ENCODE data around the gene IPO8.
"Not testable (repeated sequence)": the region's sequence is repeated elsewhere in the genome, so short reads cannot be mapped to it uniquely, and the experiment has no call there.

The IPO8 gene

DNA sequence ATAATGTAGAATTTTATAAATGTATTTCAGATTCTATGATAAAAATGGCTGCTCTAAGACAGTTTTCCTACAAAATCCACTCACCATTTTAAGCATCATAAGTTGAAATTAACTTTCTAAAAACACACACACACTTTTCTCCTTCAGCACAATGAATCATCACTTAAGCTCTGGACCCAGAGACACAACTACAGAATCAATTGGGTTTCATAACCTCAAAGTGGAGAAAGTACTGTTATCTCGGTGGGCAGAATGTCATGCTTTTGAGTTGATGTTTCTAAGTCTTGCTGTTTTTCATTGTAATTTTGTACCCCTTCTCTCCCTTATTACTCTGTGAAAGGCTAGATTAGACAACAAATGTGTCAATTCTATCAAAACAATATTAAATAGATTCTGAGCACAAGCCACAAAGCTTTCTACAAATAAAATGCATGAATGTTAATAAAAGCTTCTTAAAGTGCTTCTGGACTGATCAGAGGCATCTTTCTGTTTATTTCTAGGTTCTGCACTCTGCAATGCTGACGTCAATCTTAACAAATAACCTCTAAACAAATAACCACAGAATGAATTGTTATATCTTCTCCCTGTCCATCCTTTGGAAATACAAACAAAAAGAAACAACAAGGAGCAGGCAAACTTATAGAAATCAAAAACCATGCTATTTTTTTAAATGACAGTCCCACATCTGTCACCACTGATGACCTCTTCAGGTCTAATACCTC is 8.2 kb downstream of the IPO8 start:
- DNase-seq (ENCODE audit: low read depth): no peak

DNA sequence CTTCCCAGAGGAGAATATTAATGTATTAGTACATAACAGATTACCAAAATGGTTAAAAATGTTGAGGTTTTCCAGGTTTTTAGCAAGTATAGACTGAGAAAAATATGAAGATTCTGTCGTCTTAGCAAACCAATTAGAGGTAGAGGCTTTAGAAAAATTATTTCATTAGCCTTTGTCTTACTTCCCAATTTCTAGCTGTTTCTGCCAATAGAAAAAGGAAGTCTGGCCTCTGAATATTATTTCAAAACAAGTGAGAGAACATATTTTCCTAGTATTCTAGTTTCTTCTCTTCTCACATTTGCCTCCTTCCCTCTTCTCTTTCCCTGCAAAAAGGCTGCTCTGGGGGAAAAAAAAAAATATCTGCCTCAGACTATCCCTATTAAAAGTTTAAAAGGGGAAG is 16.4 kb downstream of the IPO8 start:
- no peak for DNase-seq (ENCODE audit: low read depth)

DNA sequence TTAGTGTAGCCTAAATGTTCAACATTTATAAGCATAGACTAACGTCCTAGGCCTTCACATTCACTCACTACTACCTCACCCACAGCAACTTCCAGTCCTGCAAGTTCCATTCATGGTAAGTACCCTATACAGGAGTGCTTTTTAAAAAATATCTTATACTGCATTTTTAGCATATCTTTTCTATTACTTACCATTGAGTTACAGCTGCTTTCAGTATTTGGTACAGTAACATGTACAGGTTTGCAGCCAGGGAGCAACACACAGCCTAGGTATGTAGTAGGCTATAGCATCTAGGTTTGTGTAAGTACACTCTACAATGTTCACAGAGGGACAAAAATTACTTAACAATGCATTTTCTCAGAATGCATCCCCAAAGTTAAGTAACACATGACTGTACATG is 17.4 kb downstream of the IPO8 start:
- DNase-seq (ENCODE audit: low read depth): no peak

DNA sequence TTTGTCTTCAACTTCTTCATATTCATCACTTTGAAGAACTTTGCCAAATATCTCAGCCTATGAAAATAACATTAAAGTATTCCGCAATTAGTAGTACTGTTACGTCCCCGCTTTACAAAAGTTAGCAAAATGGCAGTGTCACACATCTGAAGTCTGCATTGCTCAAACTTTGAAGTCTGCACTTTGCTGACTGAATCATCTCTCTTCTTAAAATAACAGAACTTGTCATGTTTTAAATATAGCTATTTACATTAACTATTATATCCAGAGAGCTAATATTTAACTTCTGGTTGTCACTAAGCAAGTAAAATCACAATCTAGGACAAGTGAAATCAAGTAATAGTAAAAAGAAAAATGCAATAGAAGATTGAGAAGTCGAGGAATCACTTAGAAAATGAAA is 34.5 kb downstream of the IPO8 start:
- DNase-seq (ENCODE audit: low read depth): no peak

DNA sequence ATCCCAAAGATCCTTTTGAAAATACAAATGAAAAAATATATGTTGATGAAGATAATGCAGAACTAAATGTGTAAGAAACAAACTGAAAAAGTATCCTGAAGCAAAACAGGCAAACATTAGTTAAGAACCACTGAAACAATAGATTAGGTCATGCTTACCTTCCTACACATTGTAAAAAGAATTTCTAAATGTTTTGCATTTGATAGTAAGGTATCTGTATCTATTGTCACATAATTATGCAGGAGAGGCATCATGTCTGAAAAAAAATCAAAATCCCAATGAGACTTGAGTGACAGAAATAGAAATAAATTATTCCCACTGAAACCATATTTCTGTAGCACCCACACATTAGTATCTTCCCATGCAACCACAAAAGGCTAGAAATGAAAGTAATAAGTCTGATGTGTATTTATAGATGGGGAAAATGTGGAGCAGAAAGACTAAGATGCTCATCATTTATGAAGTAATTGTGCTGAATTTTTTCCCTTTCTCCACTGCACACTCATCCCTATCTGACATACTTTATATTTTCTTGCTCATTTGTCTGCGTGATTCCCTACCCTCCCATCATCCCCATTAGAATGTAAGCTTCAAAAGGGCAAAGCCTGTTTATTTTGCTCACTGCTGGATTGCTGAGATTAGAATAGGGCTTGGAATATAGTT is 43.5 kb downstream of the IPO8 start:
- DNase-seq (ENCODE audit: low read depth): no peak

DNA sequence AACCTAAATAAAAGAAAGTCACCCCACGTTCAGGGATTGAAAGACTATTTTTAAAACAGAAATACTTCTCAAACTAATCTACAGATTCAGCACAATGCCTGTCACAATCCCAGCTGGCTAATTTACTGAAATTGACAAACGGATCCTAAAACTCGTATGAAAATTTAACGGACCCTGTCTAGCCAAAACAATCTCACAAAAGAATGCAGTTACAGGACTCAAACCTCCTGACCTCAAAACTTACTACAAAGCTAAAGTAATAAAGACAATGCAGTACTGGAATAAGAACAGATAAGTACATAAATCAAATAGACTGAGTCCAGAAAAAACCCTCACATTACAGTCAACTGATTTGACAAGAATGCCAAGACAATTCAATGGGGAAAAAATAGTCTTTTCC is 48.8 kb downstream of the IPO8 start:
- DNase-seq (ENCODE audit: low read depth): no peak

DNA sequence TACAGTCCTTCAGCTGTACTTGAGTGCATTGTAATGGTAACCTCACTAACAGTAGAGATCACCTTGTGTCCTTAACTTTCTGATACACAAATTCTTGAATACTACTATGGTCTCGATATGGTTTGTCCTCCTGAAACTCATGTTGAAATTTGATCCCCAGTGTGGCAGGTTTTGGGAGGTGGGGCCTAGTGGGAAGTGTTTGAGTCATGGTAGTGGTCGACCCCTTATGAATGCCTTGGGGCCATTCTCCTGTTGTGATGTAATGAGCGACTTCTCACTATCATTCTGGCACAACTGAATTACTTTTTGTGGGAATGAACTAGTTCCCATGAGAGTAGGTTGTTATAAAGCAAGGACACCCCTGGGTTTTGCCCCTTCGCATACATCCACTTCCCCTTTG is 52.3 kb downstream of the IPO8 start:
- DNase-seq (ENCODE audit: low read depth): no peak

DNA sequence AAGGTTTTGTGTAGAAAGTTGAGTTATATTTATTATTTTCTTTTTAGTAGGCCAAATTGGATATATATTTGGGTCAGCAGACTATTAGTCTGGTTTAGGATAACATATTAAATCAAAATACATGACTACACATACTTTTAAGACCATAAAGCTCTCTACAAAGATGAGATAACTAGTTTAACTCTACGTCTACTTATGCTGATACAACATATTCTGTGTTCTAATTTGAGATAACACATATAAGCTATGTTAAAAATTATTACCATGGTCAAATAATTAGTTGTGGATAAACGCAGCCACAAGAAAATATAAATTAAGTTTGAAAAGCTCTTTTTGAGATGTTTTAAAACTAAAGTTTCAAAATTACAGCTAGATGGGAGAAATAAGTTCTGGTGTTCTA is 55.3 kb downstream of the IPO8 start:
- no peak for DNase-seq (ENCODE audit: low read depth)

DNA sequence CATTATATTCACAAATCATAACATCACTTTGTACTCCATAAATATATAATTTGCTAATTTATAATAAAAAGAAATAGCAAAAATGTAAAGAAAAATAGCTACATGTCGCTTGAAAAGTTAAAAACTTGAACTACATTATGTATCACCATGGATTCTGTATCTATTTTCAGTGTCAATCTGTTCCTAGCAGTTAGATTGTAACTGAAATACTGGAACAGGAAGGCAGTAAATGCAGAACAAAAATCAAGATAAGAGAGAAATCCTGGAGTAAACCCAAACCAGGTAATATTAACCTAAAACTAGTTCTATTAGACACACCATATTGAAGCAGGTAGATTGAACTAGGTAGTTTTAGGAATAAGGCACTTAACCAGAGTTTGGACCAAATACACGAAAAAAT is 60.3 kb downstream of the IPO8 start:
- no peak for DNase-seq (ENCODE audit: low read depth)

DNA sequence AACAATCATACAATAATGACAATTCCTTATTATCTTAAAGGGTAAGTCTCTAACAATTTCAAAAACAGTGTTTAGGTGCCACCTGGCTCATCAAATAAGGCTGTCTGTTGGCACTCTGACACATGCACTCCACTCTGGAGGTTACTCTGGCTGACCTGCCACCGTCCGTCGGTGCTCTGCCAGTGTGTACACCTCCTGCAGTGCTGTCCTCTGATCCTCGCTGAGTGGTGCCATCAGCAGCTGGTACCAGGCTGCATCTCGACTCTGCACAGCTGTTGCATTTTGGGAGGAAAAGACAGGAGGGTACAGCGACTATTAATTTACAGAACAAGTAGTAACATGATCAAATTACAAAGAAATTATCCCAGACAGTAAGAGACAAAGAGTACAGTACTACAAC is 63.9 kb downstream of the IPO8 start:
- no peak for DNase-seq (ENCODE audit: low read depth)

DNA sequence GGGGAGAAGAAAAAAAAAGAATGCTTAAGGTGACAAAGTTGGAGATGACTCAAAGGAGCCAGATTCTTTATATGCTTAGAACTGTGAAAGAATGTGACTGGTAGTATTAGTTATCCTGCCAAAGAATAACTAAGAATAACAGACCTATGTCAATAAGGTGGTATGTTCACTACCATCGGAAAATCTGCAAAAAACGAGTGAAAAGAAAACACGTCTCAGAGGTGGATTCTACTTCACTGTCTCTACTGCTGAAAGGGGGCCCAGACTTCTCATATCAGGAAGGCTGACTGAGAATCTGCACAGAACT is 64.7 kb downstream of the IPO8 start:
- no peak for DNase-seq (ENCODE audit: low read depth)

DNA sequence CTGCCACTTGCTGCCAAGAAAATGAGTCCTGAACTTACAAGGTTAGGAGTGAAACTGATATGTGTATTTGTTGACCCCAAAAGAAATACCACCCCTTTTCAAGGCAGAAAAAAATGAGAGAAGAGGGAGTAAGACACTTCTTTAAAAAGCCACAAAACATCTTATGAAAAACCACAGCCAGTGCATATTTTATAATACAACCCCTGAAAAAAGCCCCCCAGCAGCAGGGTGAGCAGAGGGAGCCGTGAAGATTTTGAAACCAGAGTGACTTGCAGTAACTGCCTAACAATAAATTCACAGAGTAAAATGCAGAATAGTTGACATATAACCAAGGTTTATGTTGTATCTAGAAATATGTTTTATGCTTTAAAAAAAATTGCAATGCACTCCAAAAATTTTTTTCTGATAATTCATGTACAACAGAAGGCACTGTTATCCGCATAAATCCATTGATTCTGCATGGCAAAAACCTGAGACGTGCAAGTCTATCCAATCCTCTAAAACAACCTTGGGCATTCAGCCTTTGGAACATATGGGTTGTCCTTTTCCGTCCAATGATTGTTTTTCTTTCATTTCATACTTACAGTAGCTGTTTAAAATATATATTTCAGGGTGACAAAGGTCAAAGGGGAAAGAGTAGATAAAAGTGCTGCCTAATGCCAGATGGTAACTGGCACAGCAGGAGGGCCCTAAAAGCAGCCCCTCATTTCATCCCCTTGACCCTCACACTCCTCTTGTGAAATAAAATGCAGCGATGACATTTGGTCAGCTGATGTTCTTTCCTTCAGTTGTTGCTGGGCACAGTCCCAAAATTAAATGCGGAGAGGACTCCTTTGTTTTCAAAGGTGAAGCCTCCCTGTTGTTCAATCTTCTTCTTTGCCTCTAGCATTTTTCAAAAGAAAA is 65.3 kb downstream of the IPO8 start:
- DNase-seq (ENCODE audit: low read depth): no peak

DNA sequence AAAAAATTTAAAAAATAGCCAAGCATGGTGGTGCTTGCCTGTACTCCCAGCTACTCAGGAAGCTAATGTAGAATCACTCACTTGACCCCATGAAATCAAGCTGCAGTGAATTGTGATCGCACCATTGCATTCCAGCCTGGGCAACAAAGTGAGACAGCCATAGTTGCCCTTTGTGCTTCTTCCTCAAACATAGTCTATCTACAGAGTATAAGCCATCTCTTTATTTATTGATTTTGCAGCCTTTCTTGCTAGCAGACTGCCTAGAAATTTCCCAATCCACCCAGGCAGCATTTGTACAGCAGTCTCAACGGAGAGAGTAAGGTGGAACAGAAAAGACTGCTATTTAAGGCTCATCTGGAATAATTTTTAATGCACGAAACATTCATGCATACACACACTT is 68.8 kb downstream of the IPO8 start:
- no peak for DNase-seq (ENCODE audit: low read depth)

DNA sequence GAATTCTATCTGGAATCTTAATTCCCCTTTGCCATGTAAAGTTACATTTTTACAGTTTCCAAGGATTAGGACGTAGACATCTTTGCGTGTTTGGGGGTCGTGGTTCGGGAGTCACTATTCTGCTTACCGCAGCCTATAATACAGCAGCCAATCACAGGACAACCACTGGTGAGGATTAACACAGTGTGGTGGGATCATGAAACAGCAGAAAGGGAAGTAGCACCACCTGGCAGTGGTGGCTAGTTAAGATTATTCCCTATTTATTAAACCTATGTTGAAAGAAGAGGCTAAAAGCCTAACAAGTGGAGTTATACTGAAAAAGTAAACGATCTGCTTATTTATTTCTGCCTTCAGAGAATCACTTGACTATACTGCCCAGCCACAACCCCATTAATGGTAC is 71.7 kb downstream of the IPO8 start:
- no peak for DNase-seq (ENCODE audit: low read depth)

DNA sequence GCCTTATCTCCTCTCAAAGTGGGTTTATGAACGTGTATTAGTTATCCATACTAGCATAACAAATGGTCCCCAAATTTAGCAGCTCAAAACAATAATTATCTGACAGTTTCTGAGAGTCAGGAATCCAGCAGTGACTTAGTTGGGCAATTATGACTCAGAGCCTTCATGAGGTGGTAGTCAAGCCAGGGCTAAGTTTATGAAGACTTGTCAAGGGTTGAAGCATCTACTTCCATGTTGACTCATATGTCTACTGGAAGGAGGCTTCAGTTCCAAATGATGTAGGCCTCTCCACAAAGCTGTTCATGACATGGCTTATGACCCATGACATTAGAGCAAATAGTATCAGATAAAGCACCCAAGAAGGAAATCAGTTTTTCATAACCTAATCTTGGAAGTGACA is 73.2 kb downstream of the IPO8 start:
- no peak for DNase-seq (ENCODE audit: low read depth)

DNA sequence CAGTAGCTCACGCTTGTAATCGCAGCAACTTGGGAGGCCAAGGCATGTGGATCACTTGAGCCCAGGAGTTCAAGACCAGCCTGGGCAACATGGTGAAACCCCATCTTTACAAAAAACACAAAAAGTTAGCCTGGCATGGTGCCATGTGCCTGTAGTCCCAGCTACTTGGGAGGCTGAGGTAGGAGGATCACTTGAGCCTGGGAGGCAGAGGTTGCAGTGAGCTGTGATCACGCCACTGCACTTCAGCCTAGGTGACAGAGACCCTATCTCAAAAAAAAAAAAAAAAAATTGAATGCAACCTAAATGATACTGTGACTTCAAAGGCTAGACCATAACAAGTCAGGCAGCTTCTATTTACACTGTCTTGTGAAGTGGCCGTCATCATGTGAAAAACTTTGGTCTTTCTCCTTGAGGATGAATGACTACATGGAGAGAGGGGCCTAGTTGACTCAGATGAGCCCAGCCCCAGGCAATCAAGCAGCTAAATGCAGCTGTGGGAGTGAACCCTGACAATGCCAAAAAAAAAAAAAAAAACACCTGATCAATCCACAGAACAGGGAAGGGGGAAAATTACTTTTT is 73.9 kb downstream of the IPO8 start:
- not testable (repeated sequence) for DNase-seq (ENCODE audit: low read depth)

DNA sequence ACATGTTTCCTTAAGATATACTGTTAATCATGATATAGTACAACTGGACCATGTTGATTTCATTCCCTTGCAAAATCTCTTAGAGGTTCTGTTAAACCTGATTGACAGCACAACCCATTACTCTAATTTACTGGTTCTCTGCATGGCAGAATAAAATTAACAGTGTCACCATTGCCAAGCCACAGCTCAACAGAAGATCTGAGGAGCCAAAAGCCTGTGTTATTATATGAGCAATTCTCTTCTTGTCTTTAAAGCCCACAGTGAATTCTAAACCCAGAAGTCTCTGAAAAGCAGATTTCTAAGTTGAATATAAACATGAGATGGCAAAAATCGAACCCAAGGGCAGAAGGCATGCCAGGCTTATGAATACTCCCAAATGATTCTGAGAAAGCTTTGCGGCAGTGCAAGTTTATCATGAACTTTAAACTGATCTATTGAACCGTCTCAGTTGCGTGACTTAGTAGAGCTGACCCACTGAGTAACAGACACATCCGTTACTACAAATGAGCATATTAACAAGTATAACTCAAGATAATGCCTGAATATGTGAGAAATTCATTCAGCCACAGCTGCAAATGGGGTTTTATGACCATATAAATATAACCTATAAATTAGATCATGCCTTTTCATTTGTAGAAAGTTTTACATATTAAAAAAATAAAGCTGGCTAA is 78.2 kb downstream of the IPO8 start:
- DNase-seq (ENCODE audit: low read depth): no peak

DNA sequence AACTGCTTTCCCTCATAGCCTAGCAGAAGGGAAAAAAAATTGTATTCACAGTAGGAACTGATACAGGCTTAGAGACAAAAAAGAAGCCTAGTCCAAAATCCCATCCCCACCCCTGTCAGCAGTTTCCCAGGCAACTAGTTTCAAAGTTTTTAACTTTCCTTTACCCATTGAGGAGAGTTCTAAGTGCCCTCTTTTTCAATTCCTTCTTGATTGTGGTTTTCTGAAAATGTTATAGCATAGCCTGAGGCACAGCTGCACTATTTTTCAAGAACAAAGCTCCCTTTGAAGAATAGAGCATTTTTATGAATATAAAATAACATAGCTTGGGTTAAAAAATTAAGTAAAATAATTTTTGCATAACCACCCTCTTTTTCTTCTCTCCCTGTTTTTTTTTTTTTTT is 81.6 kb downstream of the IPO8 start:
- DNase-seq (ENCODE audit: low read depth): no peak

DNA sequence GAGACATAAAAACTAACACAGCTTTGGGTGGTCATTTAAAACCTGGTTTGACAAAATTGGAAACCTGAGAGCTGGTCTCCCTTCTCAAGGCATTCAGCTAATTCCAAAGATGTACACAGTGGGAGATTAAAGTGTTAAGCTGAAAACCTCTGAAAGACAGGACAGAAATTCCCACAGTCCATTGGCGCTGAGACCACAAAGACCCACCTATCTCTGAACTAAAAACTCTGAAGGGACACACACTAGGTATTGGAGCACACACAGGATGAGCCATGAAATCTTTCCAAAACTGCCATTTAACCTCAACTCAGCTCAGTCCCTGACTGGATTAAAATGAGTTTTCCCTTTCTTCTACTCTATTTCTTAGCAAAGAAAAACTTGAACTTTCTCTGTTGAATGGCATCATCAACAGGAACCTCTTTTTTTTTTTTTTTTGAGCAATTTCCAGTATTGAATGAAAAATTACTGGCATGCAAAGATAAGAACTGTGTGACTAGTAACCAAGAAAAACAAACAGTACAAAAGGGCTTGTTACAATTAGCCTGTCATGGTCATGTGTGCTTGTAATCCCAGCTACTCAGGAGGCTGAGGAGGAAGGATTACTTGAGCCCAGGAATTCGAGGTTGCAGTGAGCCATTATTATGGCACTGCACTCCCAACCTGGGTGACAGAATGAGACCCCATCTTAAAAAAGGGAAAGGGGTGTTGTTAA is 82.4 kb downstream of the IPO8 start:
- no peak for DNase-seq (ENCODE audit: low read depth)

DNA sequence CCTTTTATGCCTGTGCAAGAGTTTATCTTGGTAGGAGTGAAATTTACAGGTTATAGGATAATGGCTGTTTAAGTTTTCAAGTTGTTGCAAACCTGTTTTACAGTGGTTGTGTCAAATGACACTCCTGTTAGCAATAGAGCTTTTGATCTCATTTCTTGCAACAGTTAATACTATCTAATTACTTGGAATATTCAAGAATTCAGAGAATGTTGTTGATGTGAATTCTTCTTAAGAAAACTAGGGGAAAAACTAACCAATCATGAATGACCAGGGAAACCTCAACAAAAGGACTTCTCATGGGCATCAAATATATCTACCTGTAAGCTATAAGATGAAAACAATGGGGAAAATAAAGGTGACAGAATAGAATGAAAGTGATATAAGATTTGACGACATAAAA is 85.0 kb downstream of the IPO8 start:
- no peak for DNase-seq (ENCODE audit: low read depth)

DNA sequence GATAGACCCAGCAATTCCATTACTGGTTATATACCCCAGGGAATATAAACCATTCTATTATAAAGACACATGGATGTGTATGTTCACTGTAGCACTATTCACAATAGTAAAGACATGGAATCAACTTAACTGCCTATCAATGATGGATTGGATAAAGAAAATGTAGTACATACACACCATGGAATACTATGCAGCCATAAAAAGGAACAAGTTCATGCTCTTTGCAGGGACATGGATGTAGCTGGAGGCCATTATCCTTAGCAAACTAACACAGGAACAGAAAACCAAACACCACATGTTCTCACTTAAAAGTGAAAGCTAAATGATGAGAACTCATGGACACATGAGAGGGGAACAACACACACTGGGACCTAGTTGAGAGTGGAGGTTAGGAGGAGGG is 85.8 kb downstream of the IPO8 start:
- DNase-seq (ENCODE audit: low read depth): not testable (repeated sequence)

DNA sequence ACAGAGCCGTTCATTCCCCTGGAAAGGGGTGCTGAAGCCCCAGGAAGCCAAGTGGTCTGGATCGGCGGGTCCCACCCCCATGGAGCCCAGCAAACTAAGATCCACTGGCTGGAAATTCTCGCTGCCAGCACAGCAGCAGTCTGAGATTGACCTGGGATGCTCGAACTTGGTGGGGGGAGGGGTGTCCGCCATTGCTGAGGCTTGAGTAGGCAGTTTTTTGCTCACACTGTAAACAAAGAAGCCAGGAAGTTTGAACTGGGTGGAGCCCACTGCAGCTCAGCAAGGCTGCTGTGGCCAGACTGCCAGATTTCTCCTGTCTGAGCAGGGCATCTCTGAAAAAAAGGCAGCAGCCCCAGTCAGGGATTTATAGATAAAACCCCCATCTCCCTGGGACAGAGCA is 91.4 kb downstream of the IPO8 start:
- not testable (repeated sequence) for DNase-seq (ENCODE audit: low read depth)
